Bronchial epithelial cell (primary cell): ENCODE data around the gene LMBRD2. TPM values are rescaled to one million over a fixed set of nuclear protein-coding genes. Genes with fewer than 3 reads are reported as not detected.

ENCODE experiments used
- DNase-seq: peaks from one replicate; pipeline ENCODE4 v3.0.0-alpha.2; 2010; ENCODE audit warnings: low read depth
- FAIRE-seq: peaks from 2 replicates; lab custom pipeline; 2011; peaks lifted over from hg19 to GRCh38; lab: Jason Lieb, UNC
- H3K27me3 ChIP-seq: 2 replicates; pipeline ENCODE4 v1.5.1; 2011; ENCODE audit warnings: low read length; ENCODE audit not compliant: control insufficient read depth, insufficient read depth
- H3K36me3 ChIP-seq: 2 replicates; pipeline ENCODE4 v1.5.1; 2011; ENCODE audit warnings: low read length; ENCODE audit not compliant: control insufficient read depth, insufficient read depth
- H3K4me3 ChIP-seq: 2 replicates; pipeline ENCODE4 v1.5.1; 2011; ENCODE audit warnings: mild to moderate bottlenecking, low read depth, low read length, control low read depth
- CTCF ChIP-seq: IDR thresholded peaks from 2 replicates; pipeline ENCODE4 v1.5.1; 2011; ENCODE audit warnings: mild to moderate bottlenecking, moderate library complexity, low read length, control low read depth, inconsistent platforms; ENCODE audit not compliant: insufficient read depth, severe bottlenecking
- total RNA-seq: library from RNA; depleted of rRNA; stranded (reverse); fragments of >200 nt; gene quantifications from 2 replicates; pipeline ENCODE4 v1.2.1, GENCODE V29; 2014

The LMBRD2 gene
- total RNA-seq, 1 donor from 2014 or later = 5.3 TPM

GRCh38 chr5:36177154-36177553 lies 25.5 kb upstream of the LMBRD2 start:
- DNase-seq (no peak), FAIRE-seq (no peak)
- no peak overlapping the region for H3K4me3 ChIP-seq
- TF ChIP-seq CTCF = no peak
- peaks cover 3% of the 10 kb centered on the region for H3K36me3 ChIP-seq
- H3K27me3 ChIP-seq = no peaks in the 10 kb centered on the region

- Histone ChIP-seq H3K27me3 (no peaks in the 10 kb centered on the region), H3K36me3 (peaks cover 4% of the 10 kb centered on the region), H3K4me3 (no peak overlapping the region)
- DNase-seq (no peak), FAIRE-seq (no peak)
- TF ChIP-seq CTCF = no peak
Observed at GRCh38 chr5:36175043-36175442, 23.4 kb upstream of the LMBRD2 start.

GRCh38 chr5:36174119-36174518 lies 22.4 kb upstream of the LMBRD2 start:
- DNase-seq (no peak), FAIRE-seq (no peak)
- TF ChIP-seq CTCF = no peak
- Histone ChIP-seq H3K36me3 (peaks cover 4% of the 10 kb centered on the region), H3K27me3 (no peaks in the 10 kb centered on the region), H3K4me3 (no peak overlapping the region)

GRCh38 chr5:36173426-36173825 lies 21.7 kb upstream of the LMBRD2 start:
- FAIRE-seq (no peak), DNase-seq (no peak)
- Histone ChIP-seq H3K36me3 (peaks cover 5% of the 10 kb centered on the region), H3K4me3 (no peak overlapping the region), H3K27me3 (no peaks in the 10 kb centered on the region)
- TF ChIP-seq CTCF = no peak

GRCh38 chr5:36172599-36172998 lies 20.9 kb upstream of the LMBRD2 start:
- no peaks in the 10 kb centered on the region for H3K27me3 ChIP-seq
- no peak for FAIRE-seq
- H3K36me3 ChIP-seq = peaks cover 8% of the 10 kb centered on the region
- no peak for TF ChIP-seq CTCF
- H3K4me3 ChIP-seq = no peak overlapping the region
- DNase-seq = no peak

GRCh38 chr5:36170832-36171424 lies 19.2 kb upstream of the LMBRD2 start:
- Histone ChIP-seq H3K36me3 (peaks cover 14% of the 10 kb centered on the region), H3K4me3 (no peak overlapping the region), H3K27me3 (no peaks in the 10 kb centered on the region)
- DNase-seq (no peak), FAIRE-seq (no peak)
- TF ChIP-seq CTCF = no peak
